HEK293T (cell line): ENCODE measurements around the gene ZNF319.

Source experiments
- ARNT ChIP-seq: fragments of 450-650 bp; IDR thresholded peaks from 2 replicates; pipeline ENCODE4 v1.6.1; 2017; ENCODE audit warnings: mild to moderate bottlenecking
- FOXA1 ChIP-seq: fragments of 450-650 bp; IDR thresholded peaks from 2 replicates; pipeline ENCODE4 v1.6.1; 2016; ENCODE audit warnings: mild to moderate bottlenecking
- ZNF384 ChIP-seq: fragments of 450-650 bp; IDR thresholded peaks from 2 replicates; pipeline ENCODE4 v1.6.1; 2016

GRCh38 chr16:58042886-58043515 lies 42.5 kb upstream of the ZNF319 start:
- TF ChIP-seq ARNT (no peak), FOXA1 (no peak), ZNF384 (no peak)
